GM18870 (cell line): Measurements from ENCODE around the gene CYTH3.
"Not testable (repeated sequence)": the region's sequence is repeated elsewhere in the genome, so short reads cannot be mapped to it uniquely, and the experiment has no call there.

Source experiments
- ATAC-seq: cut with Tn5 transposase; IDR thresholded peaks from one replicate; pipeline ENCODE4 v1.9.1; 2021; ENCODE audit warnings: moderate library complexity; ENCODE audit not compliant: unreplicated experiment

CYTH3 gene

GRCh38 chr7:6272481-6273323 is at the start of gene CYTH3:
Gene CYTH3 (minus strand): TSS chr7:6272624. CDS start chr7:6272507, 117 bp downstream.
- ATAC-seq, result no peak

- no peak for ATAC-seq
These were observed 48.4 kb upstream of the CYTH3 start for GRCh38 chr7:6320791-6321190.

GRCh38 chr7:6317797-6318438 is 45.5 kb upstream of the CYTH3 start:
- no peak for ATAC-seq

GRCh38 chr7:6316226-6316625 is 43.8 kb upstream of the CYTH3 start:
- no peak for ATAC-seq

- no peak for ATAC-seq
These were observed 43.3 kb upstream of the CYTH3 start for GRCh38 chr7:6315746-6316145.

GRCh38 chr7:6310271-6310993 is 38.0 kb upstream of the CYTH3 start:
- ATAC-seq, result no peak

- ATAC-seq, result no peak
These were observed 35.3 kb upstream of the CYTH3 start for GRCh38 chr7:6307762-6308161.

GRCh38 chr7:6306471-6306870 is 34.0 kb upstream of the CYTH3 start:
- no peak for ATAC-seq

- no peak for ATAC-seq
These were observed 32.9 kb upstream of the CYTH3 start for GRCh38 chr7:6305330-6305729.

- ATAC-seq, result not testable (repeated sequence)
These were observed 29.0 kb upstream of the CYTH3 start for GRCh38 chr7:6301446-6301845.

- ATAC-seq, result no peak
These were observed 27.4 kb upstream of the CYTH3 start for GRCh38 chr7:6299774-6300173.

GRCh38 chr7:6294839-6295238 is 22.4 kb upstream of the CYTH3 start:
- no peak for ATAC-seq

- no peak for ATAC-seq
These were observed 20.8 kb upstream of the CYTH3 start for GRCh38 chr7:6293202-6293601.

- not testable (repeated sequence) for ATAC-seq
These were observed 19.5 kb upstream of the CYTH3 start for GRCh38 chr7:6291941-6292340.

- ATAC-seq, result no peak
These were observed 19.1 kb upstream of the CYTH3 start for GRCh38 chr7:6291531-6291930.

- ATAC-seq, result no peak
These were observed 17.9 kb upstream of the CYTH3 start for GRCh38 chr7:6290319-6290741.

GRCh38 chr7:6288270-6288860 is 15.9 kb upstream of the CYTH3 start:
- no peak for ATAC-seq

GRCh38 chr7:6286486-6286885 is 14.1 kb upstream of the CYTH3 start:
- no peak for ATAC-seq

- no peak for ATAC-seq
These were observed 12.3 kb upstream of the CYTH3 start for GRCh38 chr7:6284461-6285360.

GRCh38 chr7:6284055-6284400 is 11.6 kb upstream of the CYTH3 start:
- no peak for ATAC-seq
